ENCODE data around the gene CDK5RAP2.

CDK5RAP2 gene

GRCh38 chr9:120603010-120603409, 23.0 kb upstream of the CDK5RAP2 start:
- Histone ChIP-seq H3K4me3 (replicated peaks; ENCODE audit: insufficient read depth, low read length) (no peak overlapping the region), H3K27ac (replicated peaks) (no peak overlapping the region), H3K27me3 (ENCODE audit: insufficient read depth, poor library complexity, severe bottlenecking) (no peaks in the 10 kb centered on the region)
- no peak for DNase-seq (ENCODE audit: low read depth in 1 of 2, low spot score in 1 of 2)
- TF ChIP-seq CTCF (IDR thresholded peaks at IDR 0.05; ENCODE audit: insufficient read depth, low read length), result no peak
- no peak for TF ChIP-seq SPI1 (IDR thresholded peaks at IDR 0.05; ENCODE audit: borderline replicate concordance, low read depth)
- no peak for TF ChIP-seq REST (IDR thresholded peaks at IDR 0.05; ENCODE audit: insufficient replicate concordance, low read depth)
- no peak for TF ChIP-seq GABPA (IDR thresholded peaks at IDR 0.05; ENCODE audit: low read depth)
- TF ChIP-seq POLR2AphosphoS5 (IDR thresholded peaks at IDR 0.05; ENCODE audit: low read depth), result no peak

DNA sequence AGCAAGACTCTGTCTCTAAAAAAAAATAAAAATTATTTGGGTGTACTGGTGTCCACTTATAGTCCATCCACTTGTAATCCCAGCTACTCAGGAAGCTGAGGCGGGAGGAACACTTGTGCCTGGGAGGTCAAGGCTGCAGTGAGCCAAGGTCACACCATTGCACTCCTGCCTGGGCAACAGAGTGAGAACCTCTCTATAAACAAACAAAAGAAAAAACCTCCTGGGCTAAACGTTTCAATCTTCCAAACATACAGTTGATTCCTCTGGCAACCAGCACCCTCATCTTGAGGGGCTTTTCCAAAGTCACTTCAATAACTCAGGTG, 13.9 kb upstream of the CDK5RAP2 start:
- no peak for DNase-seq (ENCODE audit: low read depth in 1 of 2, low spot score in 1 of 2)
- H3K27ac ChIP-seq (replicated peaks), result no peak overlapping the region
- no peak overlapping the region for H3K4me3 ChIP-seq (replicated peaks; ENCODE audit: insufficient read depth, low read length)
- H3K27me3 ChIP-seq (ENCODE audit: insufficient read depth, poor library complexity, severe bottlenecking), result no peaks in the 10 kb centered on the region
- TF ChIP-seq CTCF (IDR thresholded peaks at IDR 0.05; ENCODE audit: insufficient read depth, low read length) (no peak), GABPA (IDR thresholded peaks at IDR 0.05; ENCODE audit: low read depth) (no peak), POLR2AphosphoS5 (IDR thresholded peaks at IDR 0.05; ENCODE audit: low read depth) (no peak), REST (IDR thresholded peaks at IDR 0.05; ENCODE audit: insufficient replicate concordance, low read depth) (no peak), SPI1 (IDR thresholded peaks at IDR 0.05; ENCODE audit: borderline replicate concordance, low read depth) (no peak)

- DNase-seq (ENCODE audit: low read depth in 1 of 2, low spot score in 1 of 2), result no peak
- no peak for TF ChIP-seq GABPA (IDR thresholded peaks at IDR 0.05; ENCODE audit: low read depth)
- TF ChIP-seq CTCF (IDR thresholded peaks at IDR 0.05; ENCODE audit: insufficient read depth, low read length), result no peak
- no peak for TF ChIP-seq POLR2AphosphoS5 (IDR thresholded peaks at IDR 0.05; ENCODE audit: low read depth)
- TF ChIP-seq REST (IDR thresholded peaks at IDR 0.05; ENCODE audit: insufficient replicate concordance, low read depth), result no peak
- TF ChIP-seq SPI1 (IDR thresholded peaks at IDR 0.05; ENCODE audit: borderline replicate concordance, low read depth), result no peak
These were observed 13.4 kb upstream of the CDK5RAP2 start for GRCh38 chr9:120593250-120593954.

More at GRCh38 chr9:120593250-120593954, 13.4 kb upstream of the CDK5RAP2 start:
- no peak overlapping the region for H3K4me3 ChIP-seq (replicated peaks; ENCODE audit: insufficient read depth, low read length)
- H3K27me3 ChIP-seq (ENCODE audit: insufficient read depth, poor library complexity, severe bottlenecking), result no peaks in the 10 kb centered on the region
- no peak overlapping the region for H3K27ac ChIP-seq (replicated peaks)
